ENCODE measurements around the gene MRPL51. TPM values are rescaled to one million over a fixed set of nuclear protein-coding genes. Genes with fewer than 3 reads are reported as not detected.

Gene MRPL51
- total and polyA plus RNA-seq, 2 experiments from 2014 or later = 93.9 to 463 TPM

GRCh38 chr12:6508087-6508486 lies 15.0 kb upstream of the MRPL51 start:
- H4K20me1 ChIP-seq (replicated peaks; ENCODE audit: insufficient read depth) = peaks cover 10% of the 10 kb centered on the region
- H3K36me3 Mint-ChIP-seq (ENCODE audit: low read depth) = peaks cover 60% of the 10 kb centered on the region
- H3K4me3 Mint-ChIP-seq = no peak overlapping the region
- H3K36me3 ChIP-seq (ENCODE audit: insufficient read depth) = peaks cover 49% of the 10 kb centered on the region
- peaks cover 7% of the 10 kb centered on the region; the same call in 1 of the 2 replicates for H3K4me1 ChIP-seq (ENCODE audit: insufficient read depth)
- peak overlapping the region; percentile 91 for H3K27ac Mint-ChIP-seq
- DNase-seq (ENCODE audit: low spot score) (no peak), ATAC-seq (peak; percentile 16; the same call in 2 of the 3 replicates)
- no peaks in the 10 kb centered on the region for H3K9me3 Mint-ChIP-seq
- no peak overlapping the region for H3K4me3 ChIP-seq
- no peaks in the 10 kb centered on the region for H3K9me2 ChIP-seq (ENCODE audit: insufficient read depth)
- H3K27me3 ChIP-seq (ENCODE audit: insufficient read depth) = no peaks in the 10 kb centered on the region
- peaks cover 1% of the 10 kb centered on the region for H3K27me3 Mint-ChIP-seq (ENCODE audit: insufficient read depth, low read depth, poor library complexity)
- H3K4me1 Mint-ChIP-seq = peaks cover 8% of the 10 kb centered on the region; the same call in 2 of the 3 replicates
- peak overlapping the region; percentile 35 for H3K27ac ChIP-seq (ENCODE audit: low read depth)
- H3K79me2 ChIP-seq (replicated peaks; ENCODE audit: insufficient read depth) = peaks cover 57% of the 10 kb centered on the region
- no peak overlapping the region for H2AFZ ChIP-seq
- no peak overlapping the region for H3K4me2 ChIP-seq
- TF ChIP-seq ZNF331 (CRISPR knock-in tag; IDR thresholded peaks at IDR 0.05; ENCODE audit: low read depth) = no peak
- TF ChIP-seq REST (IDR thresholded peaks at IDR 0.05; ENCODE audit: unreplicated experiment) = no peak
- TF ChIP-seq EZH2phosphoT487 (IDR thresholded peaks at IDR 0.05; ENCODE audit: unreplicated experiment) = no peak
- no peak for TF ChIP-seq ZNF114 (CRISPR knock-in tag; IDR thresholded peaks at IDR 0.05)
- TF ChIP-seq ETS1 (IDR thresholded peaks at IDR 0.05) = no peak
- TF ChIP-seq STAT1 (IDR thresholded peaks at IDR 0.05; ENCODE audit: unreplicated experiment) = no peak
- no peak for TF ChIP-seq POLR2AphosphoS5 (IDR thresholded peaks at IDR 0.05; ENCODE audit: low read depth)
- no peak for TF ChIP-seq CREB1 (CRISPR knock-in tag; IDR thresholded peaks at IDR 0.05; ENCODE audit: low read depth)
- no peak for TF ChIP-seq EZH2 (IDR thresholded peaks at IDR 0.05; ENCODE audit: low read depth, unreplicated experiment)
- no peak for TF ChIP-seq JUNB (IDR thresholded peaks at IDR 0.05; ENCODE audit: unreplicated experiment)
- no peak for TF ChIP-seq NANOG (IDR thresholded peaks at IDR 0.05; ENCODE audit: borderline replicate concordance)
- no peak for TF ChIP-seq ZNF462 (CRISPR knock-in tag; IDR thresholded peaks at IDR 0.05)
- no peak for TF ChIP-seq CTCF (conservative IDR thresholded peaks at IDR 0.05; ENCODE audit: low read depth in 2 of 2)
- no peaks in the 10 kb centered on the region for H3F3A ChIP-seq (replicated peaks; ENCODE audit: low read depth)
